HepG2 (cell line): Measurements from ENCODE around the gene STOML1. TPM values are rescaled to one million over a fixed set of nuclear protein-coding genes. Genes with fewer than 3 reads are reported as not detected.

Source experiments
- ARID2 ChIP-seq: sonication (generic); formaldehyde crosslinking; IDR thresholded peaks from 2 replicates; pipeline ENCODE4 v1.8.1; 2022; ENCODE audit warnings: mild to moderate bottlenecking, missing genetic modification reagents, borderline replicate concordance
- ERF ChIP-seq: IDR thresholded peaks from 2 replicates; pipeline ENCODE4 v1.6.1; 2018; ENCODE audit warnings: missing biosample characterization, missing genetic modification reagents
- FLYWCH1 ChIP-seq: sonication (generic); formaldehyde crosslinking; IDR thresholded peaks from 2 replicates; pipeline ENCODE4 v1.8.1; 2023; ENCODE audit warnings: mild to moderate bottlenecking, missing genetic modification reagents
- GLI4 ChIP-seq: sonication (generic); formaldehyde crosslinking; IDR thresholded peaks from 2 replicates; pipeline ENCODE4 v1.5.1; 2020; ENCODE audit warnings: missing genetic modification reagents, mild to moderate bottlenecking, moderate library complexity, borderline replicate concordance
- GMEB2 ChIP-seq: IDR thresholded peaks from 2 replicates; pipeline ENCODE4 v1.6.1; 2016; ENCODE audit warnings: missing biosample characterization, missing genetic modification reagents, low read depth
- GZF1 ChIP-seq: sonication (generic); formaldehyde crosslinking; IDR thresholded peaks from 2 replicates; pipeline ENCODE4 v1.5.1; 2020; ENCODE audit warnings: mild to moderate bottlenecking, missing genetic modification reagents
- KLF13 ChIP-seq: sonication (generic); formaldehyde crosslinking; IDR thresholded peaks from 2 replicates; pipeline ENCODE4 v1.4.0; 2020; ENCODE audit warnings: mild to moderate bottlenecking, missing genetic modification reagents
- KLF16 ChIP-seq, 2 experiments: sonication (generic) in 1 of 2; formaldehyde crosslinking in 1 of 2; IDR thresholded peaks; 2 replicates each; pipeline versions ENCODE4 v1.6.1 to v1.8.0; 2016 to 2023; ENCODE audit warnings: missing genetic modification reagents in 2 of 2, missing compliant biosample characterization in 1 of 2
- MYC ChIP-seq: sonication (generic); formaldehyde crosslinking; IDR thresholded peaks from 2 replicates; pipeline ENCODE4 v1.9.0; 2021; ENCODE audit warnings: missing genetic modification reagents, borderline replicate concordance
- NONO ChIP-seq, 2 experiments: fragments of 450-650 bp in 1 of 2; sonication (generic) in 1 of 2; formaldehyde crosslinking in 1 of 2; IDR thresholded peaks in 1 of 2; conservative IDR thresholded peaks in 1 of 2; 2 replicates each; pipeline versions ENCODE4 v1.6.1 to v1.8.0; 2017 to 2022; ENCODE audit warnings: mild to moderate bottlenecking in 1 of 2, missing genetic modification reagents in 1 of 2, moderate library complexity in 1 of 2
- POLR2AphosphoS2 ChIP-seq: IDR thresholded peaks from 2 replicates; pipeline ENCODE4 v1.6.1; 2011; ENCODE audit warnings: low read depth, low read length, improper control_type of control experiment
- RXRB ChIP-seq: IDR thresholded peaks from 2 replicates; pipeline ENCODE4 v1.6.1; 2016; ENCODE audit warnings: borderline replicate concordance, missing genetic modification reagents, missing compliant biosample characterization
- SNAPC2 ChIP-seq: sonication (generic); formaldehyde crosslinking; IDR thresholded peaks from 2 replicates; pipeline ENCODE4 v1.8.1; 2022; ENCODE audit warnings: mild to moderate bottlenecking, missing genetic modification reagents
- TCF7 ChIP-seq: sonication (generic); IDR thresholded peaks from 2 replicates; pipeline ENCODE4 v1.6.1; 2016; ENCODE audit warnings: antibody characterized with exemption, low read depth
- THAP9 ChIP-seq: sonication (generic); formaldehyde crosslinking; IDR thresholded peaks from 2 replicates; pipeline ENCODE4; 2020; ENCODE audit warnings: missing genetic modification reagents, mild to moderate bottlenecking, borderline replicate concordance
- ZKSCAN1 ChIP-seq: fragments of 150-350 bp; IDR thresholded peaks from 2 replicates; pipeline ENCODE4 v1.6.1; 2014; ENCODE audit warnings: low read length
- ZNF280D ChIP-seq: sonication (generic); formaldehyde crosslinking; IDR thresholded peaks from 2 replicates; pipeline ENCODE4 v1.5.1; 2020; ENCODE audit warnings: mild to moderate bottlenecking, missing genetic modification reagents
- ZNF414 ChIP-seq: sonication (generic); formaldehyde crosslinking; IDR thresholded peaks from 2 replicates; pipeline ENCODE4 v1.5.0; 2020; ENCODE audit warnings: missing genetic modification reagents
- ZNF563 ChIP-seq: sonication (generic); formaldehyde crosslinking; IDR thresholded peaks from 2 replicates; pipeline ENCODE4 v1.8.0; 2022; ENCODE audit warnings: mild to moderate bottlenecking, moderate library complexity, missing genetic modification reagents
- ZNF589 ChIP-seq: sonication (generic); formaldehyde crosslinking; conservative IDR thresholded peaks from 2 replicates; pipeline ENCODE4 v1.8.0; 2022; ENCODE audit warnings: mild to moderate bottlenecking, moderate library complexity, missing genetic modification reagents
- ZNF607 ChIP-seq: sonication (generic); formaldehyde crosslinking; IDR thresholded peaks from 2 replicates; pipeline ENCODE4 v1.5.1; 2020; ENCODE audit warnings: missing genetic modification reagents, mild to moderate bottlenecking, borderline replicate concordance
- polyA plus RNA-seq, 8 experiments: library from polyadenylated mRNA; depleted of rRNA in 3 of 8; stranded (reverse) in 7 of 8; unstranded in 1 of 8; fragments of >200 nt; fragmentation: Illumina TruSeq in 4 of 8; extraction: Trizol in 4 of 8; gene quantifications; 2 replicates each; pipeline versions ENCODE4 v1.2.1 to v1.2.3, GENCODE V29; 2011 to 2016; ENCODE audit warnings: low read depth in 4 of 8, missing spikeins in 1 of 8, mixed read lengths in 1 of 8; ENCODE audit not compliant: insufficient read depth in 1 of 8
- total RNA-seq, 5 experiments: library from RNA; depleted of rRNA; stranded (reverse); fragments of >200 nt; fragmentation: Illumina TruSeq; extraction: Trizol; gene quantifications; 2 replicates each; pipeline ENCODE4 v1.2.3, GENCODE V29; 2016; ENCODE audit warnings: low read depth in 1 of 5

The STOML1 gene
- total and polyA plus RNA-seq, 2 of the 13 experiments (the other 11 are each of a cell fraction or from before 2014, with no cell fraction given), result 3.5 to 3.7 TPM

- TF ChIP-seq ZKSCAN1, result no peak
- TF ChIP-seq ZNF589 (CRISPR knock-in tag), result no peak
- peak; percentile 65; the same call in 1 of the 2 replicates for TF ChIP-seq MYC (CRISPR knock-in tag)
- TF ChIP-seq RXRB (CRISPR knock-in tag), result peak; percentile 19; the same call in 1 of the 2 replicates
- no peak for TF ChIP-seq SNAPC2 (CRISPR knock-in tag)
- no peak for TF ChIP-seq ZNF607 (CRISPR knock-in tag)
- no peak for TF ChIP-seq THAP9 (CRISPR knock-in tag)
- peak in 1 of 2 experiments; percentile 74; a peak in 2 of 4 replicates for TF ChIP-seq KLF16 (CRISPR knock-in tag; IDR thresholded peaks at IDR 0.05)
- peak; percentile 59; the same call in 1 of the 2 replicates for TF ChIP-seq GMEB2
- TF ChIP-seq GZF1 (CRISPR knock-in tag), result no peak
- peak; percentile 80 for TF ChIP-seq ZNF563 (CRISPR knock-in tag)
- no peak for TF ChIP-seq ARID2
- no peak for TF ChIP-seq ZNF414 (CRISPR knock-in tag)
- TF ChIP-seq ERF (CRISPR knock-in tag), result peak; percentile 79
- TF ChIP-seq ZNF280D (CRISPR knock-in tag), result no peak
- TF ChIP-seq TCF7, result no peak
- no peak for TF ChIP-seq POLR2AphosphoS2
- no peak for TF ChIP-seq KLF13 (CRISPR knock-in tag)
- TF ChIP-seq NONO (IDR thresholded peaks at IDR 0.05), result no peak
- peak; percentile 83 for TF ChIP-seq NONO (CRISPR knock-in tag; conservative IDR thresholded peaks at IDR 0.05)
- no peak for TF ChIP-seq FLYWCH1 (CRISPR knock-in tag)
- TF ChIP-seq GLI4, result no peak
These were observed at the start of gene STOML1 (continued) for GRCh38 chr15:73991726-73992593.
